Measurements from ENCODE around the gene CRTAC1. TPM values are rescaled to one million over a fixed set of nuclear protein-coding genes. Genes with fewer than 3 reads are reported as not detected.

Gene CRTAC1
- total RNA-seq, 1 experiment from 2014 or later, result 0.46 TPM

- H3K36me3 Mint-ChIP-seq (ENCODE audit: insufficient read depth in 1 of 3, low read depth in 3 of 3), result no peaks in the 10 kb centered on the region
- Histone ChIP-seq H4K5ac (ENCODE audit: insufficient read length, low read depth, low read length) (no peak overlapping the region), H4K91ac (ENCODE audit: insufficient read length, low read depth, low read length) (no peak overlapping the region), H3K18ac (ENCODE audit: insufficient read length, low read depth, low read length) (no peak overlapping the region), H4K8ac (replicated peaks; ENCODE audit: insufficient read length, low read depth, low read length) (no peak overlapping the region), H2BK12ac (ENCODE audit: insufficient read length, low read depth, low read length) (no peak overlapping the region), H2AK5ac (ENCODE audit: insufficient read length, low read length) (no peak overlapping the region), H3T11ph (ENCODE audit: low read length) (no peak overlapping the region), H3K4me1 (ENCODE audit: insufficient read depth, low read length) (no peaks in the 10 kb centered on the region), H3K23me2 (ENCODE audit: insufficient read length, low read depth, low read length, poor library complexity, severe bottlenecking) (no peaks in the 10 kb centered on the region), H3K27me3 (ENCODE audit: insufficient read depth, low read length) (no peaks in the 10 kb centered on the region; the same call in 1 of the 2 replicates), H3K4me2 (ENCODE audit: insufficient read depth, insufficient read length, low read length) (no peak overlapping the region), H3K9ac (ENCODE audit: extremely low read depth, insufficient read length, low read length) (no peak overlapping the region), H3K79me1 (ENCODE audit: insufficient read depth, low read depth, low read length, poor library complexity, severe bottlenecking) (no peaks in the 10 kb centered on the region), H3K27ac (ENCODE audit: insufficient read length, low read depth, low read length) (no peak overlapping the region), H3K4ac (ENCODE audit: low read depth, low read length) (no peak overlapping the region), H4K20me1 (ENCODE audit: control insufficient read depth, insufficient read depth, insufficient read length) (no peaks in the 10 kb centered on the region), H3K56ac (ENCODE audit: insufficient read length, low read depth, low read length) (no peak overlapping the region), H2BK5ac (ENCODE audit: insufficient read length, low read length) (no peak overlapping the region), H3K23ac (ENCODE audit: insufficient read length, low read depth, low read length) (no peak overlapping the region), H2BK15ac (ENCODE audit: low read depth, low read length) (no peak overlapping the region), H3K9me3 (ENCODE audit: control insufficient read depth, low read depth, low read length) (no peaks in the 10 kb centered on the region), H3K79me2 (ENCODE audit: insufficient read depth, low read length) (no peaks in the 10 kb centered on the region), H2BK120ac (ENCODE audit: low read depth, low read length, poor library complexity, severe bottlenecking) (no peak overlapping the region), H2AFZ (ENCODE audit: low read length) (no peak overlapping the region), H3K14ac (ENCODE audit: insufficient read depth, low read length) (no peak overlapping the region), H2BK20ac (ENCODE audit: low read depth, low read length, poor library complexity, severe bottlenecking) (no peak overlapping the region)
- no CpG with 5 or more reads among the region's 1 CpG for WGBS (ENCODE audit: extremely low coverage, insufficient read length, low lambda C conversion rate)
- H3K4me3 Mint-ChIP-seq, result no peak overlapping the region
- peaks cover 49% of the 10 kb centered on the region for H3K27me3 Mint-ChIP-seq (ENCODE audit: low read depth)
- no peak overlapping the region for H3K27ac Mint-ChIP-seq
- no peak for TF ChIP-seq CTCF (conservative IDR thresholded peaks at IDR 0.05)
- H3K4me1 Mint-ChIP-seq, result peaks cover 0 to 7% of the 10 kb centered on the region in 2 experiments; a peak in 2 of 4 replicates
- H3K9me3 Mint-ChIP-seq, result no peaks in the 10 kb centered on the region
- no peak for DNase-seq
Measured at GRCh38 chr10:98077223-98077622, 46.8 kb upstream of the CRTAC1 start.

Data from H9 (cell line).